Measurements from ENCODE around the gene FAM151A. TPM values are rescaled to one million over a fixed set of nuclear protein-coding genes. Genes with fewer than 3 reads are reported as not detected.

The FAM151A gene
- total RNA-seq: under 1 TPM in 2 of 4 donors, not detected in 2; 0.34 to 0.82 TPM

DNA sequence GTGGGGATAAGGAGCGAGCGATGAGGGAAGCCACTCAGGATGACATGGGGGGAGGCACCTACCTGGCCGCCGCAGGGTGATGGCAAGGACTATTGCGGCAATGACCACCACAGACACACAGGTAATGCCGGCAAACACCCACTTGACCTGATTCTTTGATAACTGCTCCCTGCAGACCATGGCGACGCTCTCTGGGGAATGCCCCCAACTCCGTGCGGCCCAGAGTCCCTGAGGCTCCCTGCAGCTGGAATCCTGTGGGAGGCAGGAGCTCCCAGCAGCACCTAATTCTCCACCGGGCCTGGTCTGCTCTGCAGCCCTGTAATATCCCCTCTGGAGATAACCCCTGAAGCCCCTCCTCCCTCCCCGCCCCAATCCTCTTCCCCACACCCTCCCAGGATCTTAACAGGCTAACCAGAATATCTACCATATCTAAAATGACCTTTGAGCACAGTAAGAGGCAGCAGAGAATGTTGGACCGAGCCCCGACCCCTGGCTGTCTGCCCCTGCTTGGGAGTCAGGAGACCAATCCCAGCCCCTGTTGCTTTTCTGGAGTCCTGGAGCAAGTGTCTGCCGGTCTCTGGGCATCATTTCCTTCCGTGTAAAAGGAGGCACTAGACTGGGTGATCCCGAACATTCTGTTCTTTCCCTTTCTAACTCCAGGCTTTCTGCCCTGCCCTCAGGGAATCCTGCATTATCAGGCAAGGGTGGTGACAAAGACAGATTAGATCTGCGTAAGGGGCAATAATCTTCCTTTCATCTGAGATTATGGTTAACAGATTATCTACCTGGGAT, at the start of gene FAM151A:
Gene FAM151A, minus strand, starts transcription at position 310 of the 792 bp plus-strand sequence. Its CDS starts 130 bp downstream, at position 180.
- TF ChIP-seq, protein P1, sequence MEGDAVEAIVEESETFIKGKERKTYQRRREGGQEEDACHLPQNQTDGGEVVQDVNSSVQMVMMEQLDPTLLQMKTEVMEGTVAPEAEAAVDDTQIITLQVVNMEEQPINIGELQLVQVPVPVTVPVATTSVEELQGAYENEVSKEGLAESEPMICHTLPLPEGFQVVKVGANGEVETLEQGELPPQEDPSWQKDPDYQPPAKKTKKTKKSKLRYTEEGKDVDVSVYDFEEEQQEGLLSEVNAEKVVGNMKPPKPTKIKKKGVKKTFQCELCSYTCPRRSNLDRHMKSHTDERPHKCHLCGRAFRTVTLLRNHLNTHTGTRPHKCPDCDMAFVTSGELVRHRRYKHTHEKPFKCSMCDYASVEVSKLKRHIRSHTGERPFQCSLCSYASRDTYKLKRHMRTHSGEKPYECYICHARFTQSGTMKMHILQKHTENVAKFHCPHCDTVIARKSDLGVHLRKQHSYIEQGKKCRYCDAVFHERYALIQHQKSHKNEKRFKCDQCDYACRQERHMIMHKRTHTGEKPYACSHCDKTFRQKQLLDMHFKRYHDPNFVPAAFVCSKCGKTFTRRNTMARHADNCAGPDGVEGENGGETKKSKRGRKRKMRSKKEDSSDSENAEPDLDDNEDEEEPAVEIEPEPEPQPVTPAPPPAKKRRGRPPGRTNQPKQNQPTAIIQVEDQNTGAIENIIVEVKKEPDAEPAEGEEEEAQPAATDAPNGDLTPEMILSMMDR (IDR thresholded peaks at IDR 0.05; ENCODE audit: low read depth): no peak

DNA sequence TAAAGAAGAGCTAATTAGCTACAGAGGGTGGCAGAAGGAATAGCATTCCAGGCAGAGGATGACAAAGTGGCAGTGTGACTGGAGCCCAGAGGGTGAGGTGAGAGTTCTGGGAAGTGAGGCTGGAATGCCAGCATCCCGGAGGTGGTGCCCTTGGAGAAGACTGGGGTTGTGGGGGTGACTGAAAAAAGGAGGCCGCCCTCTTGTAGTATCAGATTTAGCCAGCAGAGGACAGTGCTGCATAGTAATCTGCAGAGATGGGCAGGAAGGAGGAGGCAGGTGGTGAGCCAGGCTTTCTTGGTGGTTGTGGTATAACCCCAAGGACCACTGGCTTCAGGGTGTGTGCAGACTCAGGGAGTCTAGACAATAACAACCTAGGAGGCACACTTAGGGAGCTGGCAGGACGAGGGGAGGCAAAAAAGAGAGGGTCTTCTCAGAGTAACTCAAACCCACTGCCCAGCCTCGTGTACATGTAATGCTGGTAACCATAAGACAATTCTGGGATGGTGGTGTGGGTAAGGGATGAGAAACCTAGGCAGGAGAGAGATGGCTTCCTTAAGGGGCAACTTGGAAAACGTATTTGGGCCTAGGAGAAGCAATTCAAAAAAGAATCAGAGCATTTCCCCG, 48.8 kb upstream of the FAM151A start:
- TF ChIP-seq, protein P1 (IDR thresholded peaks at IDR 0.05; ENCODE audit: low read depth): no peak

DNA sequence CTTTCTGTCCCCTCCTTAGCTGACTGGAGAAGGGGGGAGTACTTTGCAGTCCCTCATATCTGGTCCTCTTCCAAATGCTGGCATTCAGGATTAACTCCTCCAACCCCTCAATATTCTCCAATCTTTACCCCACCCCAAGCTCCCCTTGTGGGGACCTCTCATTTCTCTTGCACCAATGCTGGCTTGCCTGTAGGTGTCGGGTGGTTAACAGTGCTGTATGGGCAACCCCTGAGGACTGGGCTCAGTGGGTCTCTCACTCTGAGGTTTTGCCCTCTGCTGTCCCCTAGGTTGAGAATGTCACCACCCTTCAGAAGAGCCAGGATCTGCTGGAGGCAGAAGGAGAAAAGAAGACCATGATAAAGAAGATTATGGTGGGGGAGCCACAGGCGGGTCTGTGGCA, 45.2 kb upstream of the FAM151A start:
- TF ChIP-seq, protein P1 (IDR thresholded peaks at IDR 0.05; ENCODE audit: low read depth): no peak

DNA sequence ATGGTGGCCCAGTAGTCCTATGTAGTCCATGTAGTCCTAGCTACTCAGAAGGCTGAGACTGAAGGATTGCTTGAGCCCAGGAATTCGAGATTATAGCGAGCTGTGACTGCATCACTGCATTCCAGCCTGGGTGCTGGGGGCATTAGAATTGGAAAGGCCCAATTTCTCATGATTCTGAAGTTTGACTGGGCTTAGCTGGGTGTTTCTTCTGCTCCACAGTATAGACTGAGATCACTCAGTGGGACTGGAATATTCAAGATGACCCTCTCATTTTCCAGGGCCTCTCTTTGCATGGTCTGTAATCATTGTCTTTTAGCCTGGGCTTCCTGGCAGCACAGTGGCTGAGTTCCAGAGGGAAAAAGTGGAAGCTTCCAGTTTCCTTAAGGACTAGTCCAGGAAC, 44.5 kb upstream of the FAM151A start:
- TF ChIP-seq, protein P1 (IDR thresholded peaks at IDR 0.05; ENCODE audit: low read depth): no peak

DNA sequence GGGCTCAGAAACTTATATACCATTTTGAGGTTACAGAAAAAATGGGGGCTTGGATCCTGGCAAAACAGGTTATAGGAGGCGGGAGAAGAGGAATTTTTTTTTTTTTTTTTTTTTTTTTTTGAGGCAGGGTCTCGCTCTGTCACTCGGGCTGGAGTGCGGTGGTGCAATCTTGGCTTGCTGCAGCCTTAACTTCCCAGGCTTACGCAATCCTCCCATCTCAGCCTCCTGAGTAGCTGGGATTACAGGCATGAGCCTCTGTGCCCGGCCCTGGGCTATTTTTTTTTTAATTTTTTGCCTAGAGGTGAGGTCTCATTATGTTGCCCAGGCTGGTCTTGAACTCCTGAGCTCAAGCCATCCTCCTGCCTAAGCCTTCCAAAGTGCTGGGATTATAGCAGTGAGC, 43.0 kb upstream of the FAM151A start:
- TF ChIP-seq, protein P1 (IDR thresholded peaks at IDR 0.05; ENCODE audit: low read depth): no peak

DNA sequence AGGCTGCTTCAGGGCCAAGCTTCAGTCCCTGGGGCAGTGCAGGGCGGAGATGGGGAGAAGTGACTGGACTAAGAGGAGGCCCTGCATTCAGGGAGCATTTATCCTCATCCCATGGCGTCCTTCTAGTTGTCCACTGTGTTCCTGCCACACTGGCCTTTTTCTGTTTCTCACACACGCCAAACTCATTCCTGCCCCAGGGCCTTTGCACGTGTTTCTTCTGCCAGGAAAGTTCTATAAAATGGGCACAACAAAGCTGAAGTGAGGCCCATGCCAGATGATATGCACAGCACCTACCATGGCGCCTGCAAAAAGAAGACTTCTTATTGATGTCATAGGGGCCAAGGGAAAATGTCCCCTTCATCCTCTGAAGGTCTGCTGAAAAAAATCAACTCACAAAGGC, 42.5 kb upstream of the FAM151A start:
- TF ChIP-seq, protein P1 (IDR thresholded peaks at IDR 0.05; ENCODE audit: low read depth): no peak

DNA sequence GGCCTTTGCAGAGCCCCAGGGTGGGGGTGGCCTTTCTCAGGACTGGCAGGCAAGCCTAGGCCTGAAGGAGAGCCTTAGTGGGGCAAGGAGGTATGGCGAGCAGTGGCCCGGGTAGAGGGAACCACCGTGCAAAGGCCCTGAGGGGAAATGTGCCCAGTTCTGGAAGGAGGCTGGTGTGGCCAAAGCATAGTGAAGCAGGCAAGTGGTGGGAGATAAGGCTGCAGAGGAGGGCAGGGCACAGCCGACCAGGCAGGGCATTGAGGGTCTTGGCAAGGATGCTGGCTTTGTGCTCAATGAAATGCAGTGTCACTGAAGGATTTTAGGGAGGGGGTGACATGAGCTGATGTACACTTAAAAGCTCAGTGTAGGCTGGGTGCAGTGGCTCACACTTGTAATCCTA, 41.0 kb upstream of the FAM151A start:
- TF ChIP-seq, protein P1 (IDR thresholded peaks at IDR 0.05; ENCODE audit: low read depth): no peak

Measured in subcutaneous adipose tissue (tissue), 4 donors.